ENCODE results near the gene SV2B. TPM values are rescaled to one million over a fixed set of nuclear protein-coding genes. Genes with fewer than 3 reads are reported as not detected.

Gene SV2B
- total and polyA plus RNA-seq, 2 donors (not counting 1 experiment from before 2014, with no cell fraction given) = not detected

GRCh38 chr15:91348752-91349500, 248.9 kb downstream of the SV2B start:
- intact Hi-C loops (cut with micrococcal nuclease) = no loop called here

More at GRCh38 chr15:91348752-91349500, 248.9 kb downstream of the SV2B start:
- peaks cover 23% of the 10 kb centered on the region for H3K27me3 Mint-ChIP-seq
- no peaks in the 10 kb centered on the region for H4K20me1 ChIP-seq (ENCODE audit: control insufficient read depth, insufficient read depth, low read length, poor library complexity, severe bottlenecking)
- CTCF ChIA-PET = interaction anchor here (0.6 kb wide), 1 partner anchor 137 kb away, joined by 3 read pairs; no protein-coding TSS in a partner anchor
- no peak overlapping the region for H3K4me3 ChIP-seq (ENCODE audit: control extremely low read depth in 1 of 5, extremely low read depth in 1 of 5, insufficient read depth in 1 of 5, low read depth in 2 of 5, low read length in 4 of 5)
- H3K27ac ChIP-seq (ENCODE audit: low read length in 2 of 2) = no peak overlapping the region
- H3K9me3 ChIP-seq (ENCODE audit: control extremely low read depth in 1 of 3, control insufficient read depth in 2 of 3, insufficient read depth in 1 of 3, low read length in 2 of 3) = no peaks in the 10 kb centered on the region
- H3K4me1 ChIP-seq (ENCODE audit: control insufficient read depth in 2 of 2, insufficient read depth in 2 of 2, low read length in 2 of 2) = no peaks in the 10 kb centered on the region
- H3K27me3 ChIP-seq (replicated peaks in 1 of 4; ENCODE audit: control extremely low read depth in 1 of 4, control insufficient read depth in 3 of 4, insufficient read depth in 4 of 4, low read length in 3 of 4) = no peaks in the 10 kb centered on the region
- DNase-seq (no peak), ATAC-seq (ENCODE audit: low read depth) (no peak)
- H3K9me3 Mint-ChIP-seq (ENCODE audit: insufficient read depth) = no peaks in the 10 kb centered on the region
- no peak overlapping the region for H3K27ac Mint-ChIP-seq
- POLR2A ChIA-PET = no interaction called here
- no peak overlapping the region for H3K4me3 Mint-ChIP-seq
- H3K9ac ChIP-seq (ENCODE audit: low read length) = no peak overlapping the region
- WGBS (ENCODE audit: insufficient coverage) = 39% methylated on average over 3 of the region's 3 CpGs
- no peaks in the 10 kb centered on the region for H3K79me2 ChIP-seq (ENCODE audit: control insufficient read depth, insufficient read depth, low read length)
- H3K36me3 ChIP-seq (replicated peaks in 1 of 2; ENCODE audit: control extremely low read depth in 1 of 2, control insufficient read depth in 1 of 2, extremely low read depth in 1 of 2, insufficient read depth in 2 of 2, low read length in 1 of 2) = no peaks in the 10 kb centered on the region
- H2AFZ ChIP-seq (ENCODE audit: insufficient read depth, low read depth, low read length, poor library complexity, severe bottlenecking) = no peak overlapping the region
- H3K4me1 Mint-ChIP-seq = no peaks in the 10 kb centered on the region
- TF ChIP-seq EZH2 (IDR thresholded peaks at IDR 0.05; ENCODE audit: borderline replicate concordance, insufficient read depth, low read depth, low read length, poor library complexity, severe bottlenecking) = no peak
- no peak for TF ChIP-seq CTCF (IDR thresholded peaks at IDR 0.05)
- no peak overlapping the region for H3K4me2 ChIP-seq (replicated peaks; ENCODE audit: low read depth, low read length, poor library complexity, severe bottlenecking)

Other genes starting within 250 kb of the SV2B start
- 66.7 and 68.9 TPM in 2 replicates for gene FURIN, start 231.7 kb upstream of the SV2B start, total RNA-seq
- 26.4 and 31.6 TPM in 2 replicates for gene FURIN, start 231.7 kb upstream of the SV2B start, polyA plus RNA-seq
- 31.4 and 42.0 TPM in 2 replicates for gene FES, start 215.8 kb upstream of the SV2B start, total RNA-seq
- 23.9 and 68.6 TPM in 2 replicates for gene FES, start 215.8 kb upstream of the SV2B start, polyA plus RNA-seq
- gene MAN2A2, start 197.0 kb upstream of the SV2B start, total RNA-seq = 180 and 184 TPM in 2 replicates
- 187 and 234 TPM in 2 replicates for gene MAN2A2, start 197.0 kb upstream of the SV2B start, polyA plus RNA-seq
- gene HDDC3, start 167.7 kb upstream of the SV2B start, total RNA-seq = 23.4 and 23.9 TPM in 2 replicates
- gene HDDC3, start 167.7 kb upstream of the SV2B start, polyA plus RNA-seq = 20.1 and 26.8 TPM in 2 replicates
- 77.0 and 79.0 TPM in 2 replicates for gene UNC45A, start 165.0 kb upstream of the SV2B start, total RNA-seq
- 43.3 and 56.3 TPM in 2 replicates for gene UNC45A, start 165.0 kb upstream of the SV2B start, polyA plus RNA-seq
- 18.9 and 20.5 TPM in 2 replicates for gene RCCD1, start 145.4 kb upstream of the SV2B start, total RNA-seq
- gene RCCD1, start 145.4 kb upstream of the SV2B start, polyA plus RNA-seq = 11.0 and 15.9 TPM in 2 replicates
- gene PRC1, start 105.7 kb upstream of the SV2B start, total RNA-seq = 8.1 and 11.6 TPM in 2 replicates
- 9.4 and 23.9 TPM in 2 replicates for gene PRC1, start 105.7 kb upstream of the SV2B start, polyA plus RNA-seq
- gene VPS33B, start 77.7 kb upstream of the SV2B start, total RNA-seq = 27.7 and 30.0 TPM in 2 replicates
- gene VPS33B, start 77.7 kb upstream of the SV2B start, polyA plus RNA-seq = 17.4 and 21.5 TPM in 2 replicates

All from B cell (primary cell).